Progenitor cell of endocrine pancreas (in vitro differentiated cells): Measurements from ENCODE around the gene AQP1. TPM values are rescaled to one million over a fixed set of nuclear protein-coding genes. Genes with fewer than 3 reads are reported as not detected.

Experiments
- DNase-seq: peaks from one replicate; pipeline ENCODE4 v3.0.0; 2021; ENCODE audit warnings: low spot score; ENCODE audit not compliant: unreplicated experiment
- H3K27ac Mint-ChIP-seq: 2 replicates; pipeline ENCODE4 v1.8.0; 2021; ENCODE audit warnings: mild to moderate bottlenecking, moderate library complexity, mixed read lengths
- H3K27me3 Mint-ChIP-seq: 2 replicates; pipeline ENCODE4 v1.8.0; 2021; ENCODE audit warnings: mixed read lengths
- H3K36me3 Mint-ChIP-seq: 2 replicates; pipeline ENCODE4 v1.8.0; 2022; ENCODE audit warnings: mixed read lengths; ENCODE audit not compliant: insufficient read depth
- H3K4me1 Mint-ChIP-seq: 2 replicates; pipeline ENCODE4 v1.8.0; 2021; ENCODE audit warnings: low read depth, mixed read lengths
- H3K4me3 Mint-ChIP-seq: 2 replicates; pipeline ENCODE4 v1.8.0; 2021; ENCODE audit warnings: low read depth, mild to moderate bottlenecking, moderate library complexity, mixed read lengths
- H3K9me3 Mint-ChIP-seq: 2 replicates; pipeline ENCODE4 v1.8.0; 2021; ENCODE audit warnings: low read depth, mixed read lengths
- CTCF ChIP-seq: fragments of 200-600 bp; sonication (generic); IDR thresholded peaks from one replicate; pipeline ENCODE4 v1.5.0; 2021; ENCODE audit warnings: antibody characterized with exemption, mild to moderate bottlenecking; ENCODE audit not compliant: unreplicated experiment
- total RNA-seq: library from RNA; stranded (reverse); gene quantifications from 2 replicates; pipeline ENCODE4 v1.2.1, GENCODE V29; 2021

Gene AQP1
- total RNA-seq, 1 donor from 2014 or later: 1.3 TPM

GRCh38 chr7:30973791-30974604 is 62.3 kb downstream of the AQP1 start:
- no peaks in the 10 kb centered on the region for H3K36me3 Mint-ChIP-seq
- H3K4me1 Mint-ChIP-seq: peaks cover 3% of the 10 kb centered on the region
- peak overlapping the region; percentile 27 for H3K27ac Mint-ChIP-seq
- DNase-seq: no peak
- no peak overlapping the region for H3K4me3 Mint-ChIP-seq
- no peaks in the 10 kb centered on the region for H3K9me3 Mint-ChIP-seq
- no peak for TF ChIP-seq CTCF
- H3K27me3 Mint-ChIP-seq: peaks cover 55% of the 10 kb centered on the region

- peak; percentile 79 for TF ChIP-seq CTCF
- Mint-ChIP-seq H3K36me3 (no peaks in the 10 kb centered on the region), H3K9me3 (no peaks in the 10 kb centered on the region), H3K4me3 (no peak overlapping the region), H3K27ac (peak overlapping the region; percentile 29), H3K4me1 (peaks cover 3% of the 10 kb centered on the region), H3K27me3 (peaks cover 62% of the 10 kb centered on the region)
- peak; percentile 56 for DNase-seq
Observed at GRCh38 chr7:30974605-30975255, 63.1 kb downstream of the AQP1 start.

Other genes starting within 250 kb of the AQP1 start
- gene CRHR2, start 229.4 kb upstream of the AQP1 start, total RNA-seq: not detected in 2 replicates
- gene INMT, start 159.7 kb upstream of the AQP1 start, total RNA-seq: 2.7 and 2.9 TPM in 2 replicates
- 14.3 and 15.5 TPM in 2 replicates for gene MINDY4, start 140.4 kb upstream of the AQP1 start, total RNA-seq
- gene GHRHR, start 52.1 kb downstream of the AQP1 start, total RNA-seq: not detected in 2 replicates
- 0.07 TPM in 1 of 2 replicates, not detected in the other for gene ADCYAP1R1, start 140.5 kb downstream of the AQP1 start, total RNA-seq